GM12878 (cell line): ENCODE measurements around the gene NOB1. TPM values are rescaled to one million over a fixed set of nuclear protein-coding genes. Genes with fewer than 3 reads are reported as not detected.

Experiments
- ATAC-seq: fragments of 200-7000 bp; cut with Tn5 transposase; 3 replicates; pipeline ENCODE4 v1.9.1; 2020; ENCODE audit warnings: mild to moderate bottlenecking, moderate library complexity
- BruUV-seq: library from RNA; stranded (reverse); fragments of 400-500 nt; replicated peaks from 2 replicates; lab custom pipeline; 2021; lab: Mats Ljungman, UMichigan
- CTCF ChIA-PET: fragments of 300-600 bp; sonication (Branson Sonifier 250); formaldehyde crosslinking; extraction: SDS; loops from one replicate; lab custom pipeline; 2021; ENCODE audit warnings: inconsistent platforms; lab: Yijun Ruan, JAX
- POLR2A ChIA-PET: fragments of 350-600 bp; formaldehyde crosslinking; extraction: SDS; loops from one replicate; lab custom pipeline; 2021; ENCODE audit warnings: inconsistent platforms; lab: Charles Lee
- RAD21 ChIA-PET: fragments of 300-600 bp; sonication (Branson Sonifier 250); formaldehyde crosslinking; loops from one replicate; lab custom pipeline; 2023; ENCODE audit warnings: antibody characterized with exemption; ENCODE audit not compliant: unreplicated experiment; lab: Charles Lee
- SMC1A ChIA-PET: fragments of 300-600 bp; sonication (Branson Sonifier 250); formaldehyde crosslinking; loops from one replicate; lab custom pipeline; 2023; ENCODE audit not compliant: unreplicated experiment, uncharacterized antibody; lab: Charles Lee
- DNase-seq: peaks from one replicate; pipeline ENCODE4 v3.0.0-alpha.2; 2011; ENCODE audit warnings: low read depth, low spot score
- FAIRE-seq: peaks from 3 replicates; lab custom pipeline; 2011; peaks lifted over from hg19 to GRCh38; lab: Jason Lieb, UNC
- H2AFZ ChIP-seq: 2 replicates; pipeline ENCODE4 v1.6.0; 2011; ENCODE audit warnings: low read depth, low read length, control low read depth; ENCODE audit not compliant: control insufficient read depth
- H3K27ac ChIP-seq: 2 replicates; pipeline ENCODE4 v1.5.1; 2011; ENCODE audit warnings: control low read depth; ENCODE audit not compliant: control insufficient read depth, insufficient read depth
- H3K27me3 ChIP-seq, 2 experiments: replicated peaks in 1 of 2; 2 replicates each; pipeline versions ENCODE4 v1.6.0 to v1.6.1; 2011; ENCODE audit warnings: low read length in 1 of 2; ENCODE audit not compliant: control insufficient read depth in 2 of 2, insufficient read depth in 2 of 2
- H3K36me3 ChIP-seq, 2 experiments: 2 replicates each; pipeline ENCODE4 v1.5.1; 2011; ENCODE audit warnings: low read length in 1 of 2; ENCODE audit not compliant: control insufficient read depth in 2 of 2, insufficient read depth in 2 of 2
- H3K4me1 ChIP-seq: 2 replicates; pipeline ENCODE4 v1.6.1; 2011; ENCODE audit warnings: mild to moderate bottlenecking, low read length, moderate library complexity, mixed read lengths; ENCODE audit not compliant: control insufficient read depth, insufficient read depth
- H3K4me2 ChIP-seq: 2 replicates; pipeline ENCODE4 v1.6.0; 2011; ENCODE audit warnings: control low read depth; ENCODE audit not compliant: control insufficient read depth, insufficient read depth
- H3K4me3 ChIP-seq: fragments of 200-600 bp; sonication (generic); 2 replicates; pipeline ENCODE4 v1.5.1; 2016
- H3K79me2 ChIP-seq: 2 replicates; pipeline ENCODE4 v1.6.0; 2011; ENCODE audit warnings: low read length; ENCODE audit not compliant: control insufficient read depth, insufficient read depth
- H3K9ac ChIP-seq: 2 replicates; pipeline ENCODE4 v1.8.0; 2011; ENCODE audit warnings: low read length, control low read depth, mixed read lengths; ENCODE audit not compliant: control insufficient read depth, insufficient read depth
- H3K9me3 ChIP-seq: replicated peaks from 3 replicates; pipeline ENCODE4 v1.5.1; 2011; ENCODE audit warnings: mild to moderate bottlenecking, low read length; ENCODE audit not compliant: control insufficient read depth, insufficient read depth
- H4K20me1 ChIP-seq: 2 replicates; pipeline ENCODE4 v1.6.0; 2011; ENCODE audit not compliant: control insufficient read depth, insufficient read depth
- BACH1 ChIP-seq: fragments of 450-650 bp; IDR thresholded peaks from 2 replicates; pipeline ENCODE4 v1.6.1; 2017; ENCODE audit warnings: mild to moderate bottlenecking, borderline replicate concordance
- HCFC1 ChIP-seq: fragments of 150-350 bp; IDR thresholded peaks from 2 replicates; pipeline ENCODE4 v1.6.1; 2014; ENCODE audit warnings: low read length
- IKZF2 ChIP-seq, 2 experiments: fragments of 450-650 bp; IDR thresholded peaks; 2 replicates each; pipeline ENCODE4 v1.6.1; 2017; ENCODE audit warnings: mild to moderate bottlenecking in 2 of 2, moderate library complexity in 2 of 2
- MEF2A ChIP-seq: IDR thresholded peaks from 2 replicates; pipeline ENCODE4 v1.6.1; 2011; ENCODE audit warnings: low read depth, mild to moderate bottlenecking, low read length, moderate library complexity; ENCODE audit not compliant: insufficient read depth
- NBN ChIP-seq: fragments of 450-650 bp; IDR thresholded peaks from 2 replicates; pipeline ENCODE4 v1.6.1; 2016
- NFYB ChIP-seq: IDR thresholded peaks from 2 replicates; pipeline ENCODE4 v1.6.1; 2011; ENCODE audit warnings: low read depth, mild to moderate bottlenecking, low read length, improper control_type of control experiment, moderate library complexity; ENCODE audit not compliant: insufficient read depth
- PAX8 ChIP-seq: fragments of 450-650 bp; IDR thresholded peaks from 2 replicates; pipeline ENCODE4 v1.6.1; 2017; ENCODE audit warnings: mild to moderate bottlenecking, moderate library complexity
- SMC3 ChIP-seq: IDR thresholded peaks from 2 replicates; pipeline ENCODE4 v1.6.1; 2011; ENCODE audit warnings: low read length, improper control_type of control experiment, borderline replicate concordance
- TCF12 ChIP-seq: IDR thresholded peaks from 2 replicates; pipeline ENCODE4 v1.6.1; 2011; ENCODE audit warnings: low read depth, mild to moderate bottlenecking, low read length
- WRNIP1 ChIP-seq: IDR thresholded peaks from 2 replicates; pipeline ENCODE4 v1.6.1; 2011; ENCODE audit warnings: low read depth, low read length, improper control_type of control experiment, borderline replicate concordance
- YBX1 ChIP-seq: fragments of 450-650 bp; IDR thresholded peaks from 2 replicates; pipeline ENCODE4 v1.6.1; 2016; ENCODE audit warnings: antibody characterized with exemption
- ZNF274 ChIP-seq: IDR thresholded peaks from one replicate; pipeline ENCODE4 v1.8.0; 2011; ENCODE audit not compliant: insufficient read length, insufficient read depth
- WGBS: methylation state at CpG from one replicate; pipeline ENCODE4 v1.1.6; 2016; ENCODE audit warnings: low lambda C conversion rate; ENCODE audit not compliant: insufficient replicate concordance, insufficient coverage; ENCODE audit errors: missing lambda C conversion rate; 5-methylcytosine and 5-hydroxymethylcytosine counted together
- in situ Hi-C: fragments of 300-500 bp; cut with MboI; formaldehyde crosslinking; loops from 9 replicates; pipeline ENCODE4 v1.14.3; 2018; ENCODE audit warnings: mixed read lengths
- intact Hi-C: fragments of 100-400 bp; cut with micrococcal nuclease; formaldehyde crosslinking; loops from one replicate; pipeline ENCODE4 v1.14.2; 2022; ENCODE audit not compliant: unreplicated experiment
- polyA plus RNA-seq, 11 experiments: library from polyadenylated mRNA; depleted of rRNA in 4 of 11; unstranded in 6 of 11; stranded (reverse) in 5 of 11; fragments of >200 nt; fragmentation: Nextera tagmentation in 4 of 11; fragmentation: Illumina TruSeq in 1 of 11; extraction: Ambion mirVana in 4 of 11; extraction: Trizol in 1 of 11; gene quantifications; 1 replicate in 1 of 11; 2 replicates in 10 of 11; pipeline versions ENCODE4 v1.2.1 to v1.2.3, GENCODE V29; 2011 to 2016; ENCODE audit warnings: inconsistent platforms in 2 of 11, missing spikeins in 2 of 11, low read depth in 1 of 11
- total RNA-seq, 4 experiments: library from RNA; depleted of rRNA in 3 of 4; stranded (reverse); fragments of >200 nt in 3 of 4; fragmentation: Illumina TruSeq in 1 of 4; extraction: Trizol in 1 of 4; gene quantifications; 2 replicates each; pipeline versions ENCODE4 v1.2.1 to v1.2.3, GENCODE V29; 2013 to 2021
- TF ChIP-seq, protein P1 (sequence below): fragments of 450-650 bp; IDR thresholded peaks from 2 replicates; pipeline ENCODE4 v1.6.1; 2014; ENCODE audit warnings: mild to moderate bottlenecking
- TF ChIP-seq, protein P2 (sequence below): IDR thresholded peaks from 2 replicates; pipeline ENCODE4 v1.6.1; 2012; ENCODE audit warnings: low read depth, low read length, improper control_type of control experiment
- TF ChIP-seq, protein P3 (sequence below): IDR thresholded peaks from 2 replicates; pipeline ENCODE4 v1.6.1; 2011; ENCODE audit warnings: low read depth, low read length, improper control_type of control experiment, borderline replicate concordance
- TF ChIP-seq, protein P4 (sequence below): fragments of 450-650 bp; formaldehyde crosslinking; IDR thresholded peaks from 2 replicates; pipeline ENCODE4 v1.4.0; 2020; ENCODE audit warnings: mild to moderate bottlenecking, moderate library complexity

The NOB1 gene
- total and polyA plus RNA-seq, 10 of the 15 experiments (the other 5 are each of a cell fraction or from before 2014, with no cell fraction given), result 31.1 to 117 (median 78.0) TPM

DNA sequence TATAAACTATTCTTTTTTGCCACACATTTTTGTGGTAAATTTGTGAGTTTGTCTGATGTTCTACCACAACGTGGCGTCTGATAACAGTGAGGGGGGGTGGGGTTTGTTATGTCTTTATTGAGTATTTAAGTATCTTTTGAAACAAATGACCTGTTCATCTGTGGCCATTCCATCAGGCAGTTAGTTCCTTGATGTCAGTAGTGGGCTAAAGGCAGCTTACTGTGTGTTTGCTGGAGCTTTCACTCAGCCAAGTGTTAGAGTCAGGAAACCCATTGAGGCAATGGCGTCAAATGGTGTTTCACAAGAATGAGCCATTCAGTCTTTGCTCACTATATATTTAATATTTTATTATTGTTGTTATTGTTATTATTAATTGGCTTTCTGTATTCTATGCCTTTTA is 56.3 kb downstream of the NOB1 start (continued):
- TF ChIP-seq, protein P1, sequence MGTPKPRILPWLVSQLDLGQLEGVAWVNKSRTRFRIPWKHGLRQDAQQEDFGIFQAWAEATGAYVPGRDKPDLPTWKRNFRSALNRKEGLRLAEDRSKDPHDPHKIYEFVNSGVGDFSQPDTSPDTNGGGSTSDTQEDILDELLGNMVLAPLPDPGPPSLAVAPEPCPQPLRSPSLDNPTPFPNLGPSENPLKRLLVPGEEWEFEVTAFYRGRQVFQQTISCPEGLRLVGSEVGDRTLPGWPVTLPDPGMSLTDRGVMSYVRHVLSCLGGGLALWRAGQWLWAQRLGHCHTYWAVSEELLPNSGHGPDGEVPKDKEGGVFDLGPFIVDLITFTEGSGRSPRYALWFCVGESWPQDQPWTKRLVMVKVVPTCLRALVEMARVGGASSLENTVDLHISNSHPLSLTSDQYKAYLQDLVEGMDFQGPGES, result no peak
- TF ChIP-seq YBX1, result no peak
- TF ChIP-seq, protein P2, sequence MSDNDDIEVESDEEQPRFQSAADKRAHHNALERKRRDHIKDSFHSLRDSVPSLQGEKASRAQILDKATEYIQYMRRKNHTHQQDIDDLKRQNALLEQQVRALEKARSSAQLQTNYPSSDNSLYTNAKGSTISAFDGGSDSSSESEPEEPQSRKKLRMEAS, result no peak
- TF ChIP-seq IKZF2 (IDR thresholded peaks at IDR 0.05), result no peak
- TF ChIP-seq NBN, result no peak
- TF ChIP-seq, protein P3, sequence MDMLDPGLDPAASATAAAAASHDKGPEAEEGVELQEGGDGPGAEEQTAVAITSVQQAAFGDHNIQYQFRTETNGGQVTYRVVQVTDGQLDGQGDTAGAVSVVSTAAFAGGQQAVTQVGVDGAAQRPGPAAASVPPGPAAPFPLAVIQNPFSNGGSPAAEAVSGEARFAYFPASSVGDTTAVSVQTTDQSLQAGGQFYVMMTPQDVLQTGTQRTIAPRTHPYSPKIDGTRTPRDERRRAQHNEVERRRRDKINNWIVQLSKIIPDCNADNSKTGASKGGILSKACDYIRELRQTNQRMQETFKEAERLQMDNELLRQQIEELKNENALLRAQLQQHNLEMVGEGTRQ, result no peak
- no peak for TF ChIP-seq WRNIP1
- no peak for TF ChIP-seq TCF12
- no peak for TF ChIP-seq SMC3
- TF ChIP-seq BACH1, result no peak
- no peak for TF ChIP-seq MEF2A
- no peak for TF ChIP-seq ZNF274

DNA sequence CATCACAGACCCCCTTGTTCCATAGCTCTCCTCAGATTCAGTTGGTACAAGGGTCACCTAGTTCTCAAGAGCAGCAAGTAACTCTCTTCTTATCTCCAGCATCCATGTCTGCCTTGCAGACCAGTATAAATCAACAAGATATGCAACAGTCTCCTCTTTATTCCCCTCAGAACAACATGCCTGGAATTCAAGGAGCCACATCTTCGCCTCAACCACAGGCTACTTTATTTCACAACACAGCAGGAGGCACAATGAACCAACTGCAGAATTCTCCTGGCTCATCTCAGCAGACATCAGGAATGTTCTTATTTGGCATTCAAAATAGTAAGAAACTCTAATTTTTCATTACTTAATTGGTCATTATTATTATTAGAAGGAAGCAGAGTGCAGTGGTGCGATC is 60.8 kb downstream of the NOB1 start:
- no peaks in the 10 kb centered on the region for H4K20me1 ChIP-seq
- H3K4me2 ChIP-seq, result no peak overlapping the region
- H3K9ac ChIP-seq, result no peak overlapping the region
- 94% methylated on average over 2 of the region's 2 CpGs for WGBS
- H3K4me3 ChIP-seq, result no peak overlapping the region
- ChIA-PET POLR2A (interaction anchor here (0.5 kb wide), 1 partner anchor 1698 kb away, joined by 4 read pairs; no protein-coding TSS in a partner anchor), RAD21 (no interaction called here), CTCF (interaction anchor here (1.3 to 2.2 kb wide), 3 partner anchors 15 to 298 kb away, joined by 3 to 7 read pairs (median 3); no protein-coding TSS in a partner anchor), SMC1A (interaction anchor here (0.6 to 1.3 kb wide), 3 partner anchors 8 to 203 kb away, joined by 3 read pairs; no protein-coding TSS in a partner anchor)
- no peak overlapping the region for H3K27ac ChIP-seq
- no peak overlapping the region for H2AFZ ChIP-seq
- in situ Hi-C loops (no loop called here), intact Hi-C loops (no loop called here)
- no peaks in the 10 kb centered on the region for H3K27me3 ChIP-seq
- H3K4me1 ChIP-seq, result peaks cover 5% of the 10 kb centered on the region; the same call in 1 of the 2 replicates
- no peaks in the 10 kb centered on the region for H3K79me2 ChIP-seq
- FAIRE-seq (no peak), DNase-seq (no peak), ATAC-seq (no peak)
- H3K9me3 ChIP-seq, result no peaks in the 10 kb centered on the region
- H3K36me3 ChIP-seq, result peaks cover 19 to 43% of the 10 kb centered on the region in 2 experiments
- BruUV-seq, result no TSS peak
- TF ChIP-seq, protein P4, sequence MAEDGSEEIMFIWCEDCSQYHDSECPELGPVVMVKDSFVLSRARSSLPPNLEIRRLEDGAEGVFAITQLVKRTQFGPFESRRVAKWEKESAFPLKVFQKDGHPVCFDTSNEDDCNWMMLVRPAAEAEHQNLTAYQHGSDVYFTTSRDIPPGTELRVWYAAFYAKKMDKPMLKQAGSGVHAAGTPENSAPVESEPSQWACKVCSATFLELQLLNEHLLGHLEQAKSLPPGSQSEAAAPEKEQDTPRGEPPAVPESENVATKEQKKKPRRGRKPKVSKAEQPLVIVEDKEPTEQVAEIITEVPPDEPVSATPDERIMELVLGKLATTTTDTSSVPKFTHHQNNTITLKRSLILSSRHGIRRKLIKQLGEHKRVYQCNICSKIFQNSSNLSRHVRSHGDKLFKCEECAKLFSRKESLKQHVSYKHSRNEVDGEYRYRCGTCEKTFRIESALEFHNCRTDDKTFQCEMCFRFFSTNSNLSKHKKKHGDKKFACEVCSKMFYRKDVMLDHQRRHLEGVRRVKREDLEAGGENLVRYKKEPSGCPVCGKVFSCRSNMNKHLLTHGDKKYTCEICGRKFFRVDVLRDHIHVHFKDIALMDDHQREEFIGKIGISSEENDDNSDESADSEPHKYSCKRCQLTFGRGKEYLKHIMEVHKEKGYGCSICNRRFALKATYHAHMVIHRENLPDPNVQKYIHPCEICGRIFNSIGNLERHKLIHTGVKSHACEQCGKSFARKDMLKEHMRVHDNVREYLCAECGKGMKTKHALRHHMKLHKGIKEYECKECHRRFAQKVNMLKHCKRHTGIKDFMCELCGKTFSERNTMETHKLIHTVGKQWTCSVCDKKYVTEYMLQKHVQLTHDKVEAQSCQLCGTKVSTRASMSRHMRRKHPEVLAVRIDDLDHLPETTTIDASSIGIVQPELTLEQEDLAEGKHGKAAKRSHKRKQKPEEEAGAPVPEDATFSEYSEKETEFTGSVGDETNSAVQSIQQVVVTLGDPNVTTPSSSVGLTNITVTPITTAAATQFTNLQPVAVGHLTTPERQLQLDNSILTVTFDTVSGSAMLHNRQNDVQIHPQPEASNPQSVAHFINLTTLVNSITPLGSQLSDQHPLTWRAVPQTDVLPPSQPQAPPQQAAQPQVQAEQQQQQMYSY (CRISPR knock-in tag), result no peak
- TF ChIP-seq HCFC1 (no peak), PAX8 (no peak), NFYB (no peak)
